Mucosa of gallbladder (tissue), 1 donor: Measurements from ENCODE around the gene NKIRAS1. TPM values are rescaled to one million over a fixed set of nuclear protein-coding genes. Genes with fewer than 3 reads are reported as not detected.

Experiments
- DNase-seq: peaks from one replicate; pipeline ENCODE4 v3.0.0-alpha.2; 2020; ENCODE audit warnings: low spot score
- total RNA-seq: library from RNA; stranded (reverse); gene quantifications from one replicate; pipeline ENCODE4 v1.2.1, GENCODE V29; 2021
- donor health status: DM: no; HTN: no; CAD: no.

NKIRAS1 gene
- 11.0 TPM for total RNA-seq

GRCh38 chr3:23916886-23917678 lies at the start of gene NKIRAS1, which contains the start of gene RPL15:
NKIRAS1 (minus strand) TSS chr3:23916990; CDS start chr3:23910904, 6,086 bp downstream.
RPL15 (plus strand) TSS chr3:23917132; CDS start chr3:23917860, 728 bp downstream.
- peak; percentile 97 for DNase-seq

- DNase-seq = no peak
Observed at GRCh38 chr3:23966328-23966727, 49.5 kb upstream of the NKIRAS1 start.

DNA sequence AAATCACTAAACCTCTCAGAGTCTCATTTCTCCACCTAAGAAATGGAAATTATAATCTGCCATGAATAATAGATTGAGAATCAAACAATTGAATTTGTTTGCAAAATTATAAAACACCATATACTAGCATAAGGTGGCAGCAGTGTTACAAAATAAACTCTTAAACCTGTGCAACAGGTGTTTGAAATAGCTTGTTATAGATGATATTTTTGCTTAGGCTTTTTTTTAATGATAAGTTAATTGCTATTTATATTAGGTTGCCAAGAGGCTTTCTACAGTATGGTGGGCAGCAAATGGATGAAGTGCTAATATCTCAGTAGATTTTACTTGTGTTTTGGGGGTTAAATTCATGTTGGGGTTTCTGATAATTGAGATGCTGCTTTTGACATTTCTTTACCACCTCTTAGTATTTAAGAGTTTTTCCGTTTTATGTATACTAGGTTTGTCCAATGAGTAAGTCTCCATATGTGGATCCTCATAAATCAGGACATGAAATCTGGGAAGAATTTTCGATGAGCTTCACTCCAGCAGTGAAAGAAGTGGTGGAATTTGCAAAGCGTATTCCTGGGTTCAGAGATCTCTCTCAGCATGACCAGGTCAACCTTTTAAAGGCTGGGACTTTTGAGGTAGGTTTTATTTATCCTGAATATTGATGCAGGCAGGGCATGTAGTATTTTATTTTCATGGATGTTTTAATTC lies 47.9 kb upstream of the NKIRAS1 start:
- DNase-seq = no peak

DNA sequence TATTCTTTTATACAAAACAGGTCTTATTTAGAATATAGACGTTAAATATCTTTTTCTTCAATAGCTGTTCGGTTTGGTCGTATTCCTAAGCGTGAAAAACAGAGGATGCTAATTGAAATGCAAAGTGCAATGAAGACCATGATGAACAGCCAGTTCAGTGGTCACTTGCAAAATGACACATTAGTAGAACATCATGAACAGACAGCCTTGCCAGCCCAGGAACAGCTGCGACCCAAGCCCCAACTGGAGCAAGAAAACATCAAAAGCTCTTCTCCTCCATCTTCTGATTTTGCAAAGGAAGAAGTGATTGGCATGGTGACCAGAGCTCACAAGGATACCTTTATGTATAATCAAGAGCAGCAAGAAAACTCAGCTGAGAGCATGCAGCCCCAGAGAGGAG lies 45.1 kb upstream of the NKIRAS1 start:
- DNase-seq = no peak

DNA sequence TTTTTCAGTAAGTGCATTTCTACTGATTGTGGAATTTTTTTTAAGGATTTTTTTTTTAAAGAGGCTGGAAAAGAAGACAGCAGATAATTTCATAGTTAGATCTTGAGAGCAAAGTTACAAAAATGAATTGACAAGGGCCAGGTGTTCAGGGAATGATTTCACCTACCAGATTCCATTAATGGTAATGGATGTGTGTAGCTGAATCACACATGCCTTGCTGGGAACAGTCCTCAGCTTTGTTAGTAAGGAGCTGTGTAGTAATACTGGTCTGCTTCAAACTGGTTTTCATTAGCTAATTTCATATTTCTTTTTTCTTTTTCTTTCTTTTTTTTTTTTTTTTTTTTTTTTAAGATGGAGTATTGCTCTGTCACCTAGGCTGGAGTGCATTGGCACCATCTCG lies 44.3 kb upstream of the NKIRAS1 start:
- no peak for DNase-seq

- DNase-seq = no peak
Observed at GRCh38 chr3:23960649-23961048, 43.9 kb upstream of the NKIRAS1 start.

DNA sequence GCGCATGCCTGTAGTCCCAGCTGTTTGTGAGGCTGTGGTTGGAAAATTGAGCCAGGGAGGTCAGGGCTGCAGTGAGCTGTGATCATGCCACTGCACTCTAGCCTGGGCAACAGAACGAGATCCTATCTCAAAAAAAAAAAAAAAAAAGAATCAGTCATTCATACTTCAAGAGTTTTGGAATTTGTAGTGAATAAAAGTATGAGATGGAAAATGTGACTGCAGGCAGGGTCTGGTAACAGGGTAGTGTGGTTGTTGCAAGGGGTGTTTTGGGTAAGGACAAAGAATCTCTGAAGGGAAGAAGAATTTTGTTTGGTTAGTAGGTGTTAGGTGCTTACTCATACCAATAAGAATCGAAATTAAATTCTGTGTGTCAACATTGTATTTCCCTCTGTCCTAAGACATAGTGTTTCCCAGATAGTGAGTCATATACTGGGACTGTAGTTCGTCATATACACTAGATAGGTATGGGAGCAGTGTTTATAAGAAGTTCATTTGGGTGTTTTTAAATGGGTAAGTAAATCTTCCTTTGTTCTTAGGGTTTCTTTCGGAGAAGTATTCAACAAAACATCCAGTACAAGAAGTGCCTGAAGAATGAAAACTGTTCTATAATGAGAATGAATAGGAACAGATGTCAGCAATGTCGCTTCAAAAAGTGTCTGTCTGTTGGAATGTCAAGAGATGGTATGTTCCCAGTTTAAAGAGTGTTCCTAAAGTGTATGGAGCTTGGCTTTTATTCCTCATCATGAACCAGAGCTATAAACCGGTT lies 42.5 kb upstream of the NKIRAS1 start:
- DNase-seq = no peak

GRCh38 chr3:23956701-23957100 lies 39.9 kb upstream of the NKIRAS1 start:
- DNase-seq = no peak

GRCh38 chr3:23954144-23954543 lies 37.4 kb upstream of the NKIRAS1 start:
- no peak for DNase-seq

DNA sequence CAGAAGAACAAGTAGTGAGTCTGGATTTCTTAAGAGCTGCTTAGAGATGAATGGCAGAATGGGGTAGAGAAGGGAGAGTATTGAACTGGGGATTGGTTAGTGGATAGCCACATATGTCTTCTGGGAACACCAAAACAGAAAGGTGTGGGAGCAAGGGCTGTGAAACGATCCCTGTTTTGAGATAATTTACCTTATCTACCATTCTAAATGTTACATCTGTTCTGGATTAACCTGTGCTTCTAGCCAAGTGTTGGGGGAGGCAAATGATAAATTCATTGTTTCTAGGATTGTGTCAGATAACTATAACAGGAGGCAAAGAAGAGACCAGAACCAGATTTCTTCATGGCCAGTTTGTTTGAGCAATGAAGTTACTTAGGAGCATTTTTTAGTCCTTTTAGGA lies 36.7 kb upstream of the NKIRAS1 start:
- no peak for DNase-seq

DNA sequence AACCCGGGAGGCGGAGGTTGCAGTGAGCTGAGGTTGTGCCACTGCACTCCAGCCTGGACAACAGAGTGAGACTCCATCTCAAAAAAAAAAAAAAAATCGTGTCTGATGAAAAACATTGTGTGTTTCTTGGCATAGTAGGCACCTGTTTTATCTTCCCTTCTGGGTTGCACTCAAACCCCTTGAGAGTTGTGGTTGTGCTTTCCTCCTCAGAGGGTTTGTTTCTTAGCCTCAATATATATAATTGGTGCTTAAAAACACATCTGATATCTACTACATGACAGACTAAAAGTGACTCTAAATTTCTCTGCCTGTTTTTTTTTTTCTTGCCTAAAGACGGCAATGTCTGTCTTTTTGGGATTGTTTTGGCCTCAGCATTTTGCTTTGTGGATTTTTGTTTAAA lies 35.9 kb upstream of the NKIRAS1 start:
- no peak for DNase-seq

GRCh38 chr3:23950293-23950692 lies 33.5 kb upstream of the NKIRAS1 start:
- DNase-seq = no peak

DNA sequence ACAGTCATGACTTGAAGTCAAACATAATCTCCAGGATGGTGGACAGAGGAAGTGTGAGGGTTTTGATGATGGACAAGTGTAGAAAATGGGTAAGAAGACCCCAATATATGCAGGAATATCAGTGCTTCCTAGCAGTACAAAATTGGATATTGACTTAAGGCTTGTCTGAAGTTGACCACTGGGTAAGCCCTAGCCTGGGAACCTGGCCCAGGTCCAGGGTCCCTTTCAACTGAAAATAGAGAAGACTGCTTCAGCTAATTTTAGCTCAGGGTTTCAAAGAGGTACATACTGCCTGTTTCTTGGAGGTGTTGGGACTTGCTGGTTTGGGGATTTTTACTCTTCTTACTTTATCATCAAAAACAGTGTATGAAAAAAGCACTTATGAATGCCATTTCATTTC lies 33.0 kb upstream of the NKIRAS1 start:
- DNase-seq = no peak

DNA sequence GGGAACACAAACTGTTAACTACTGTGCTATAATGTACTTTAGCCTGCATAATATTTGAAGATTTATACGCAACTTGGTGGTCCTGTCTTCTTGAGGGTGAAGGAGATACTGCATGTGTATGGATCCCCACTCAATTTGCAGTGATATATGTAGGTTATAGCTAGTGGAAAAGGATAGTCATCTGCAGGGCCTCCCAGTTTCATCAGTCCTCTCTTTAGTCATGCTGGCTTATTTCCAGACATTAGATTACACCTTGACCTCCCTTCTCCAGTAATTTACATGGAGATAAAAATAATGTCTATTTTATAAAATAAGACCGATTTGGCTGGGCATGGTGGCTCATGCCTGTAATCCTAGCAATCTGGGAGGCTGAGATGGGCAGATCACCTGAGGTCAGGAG lies 32.0 kb upstream of the NKIRAS1 start:
- no peak for DNase-seq

DNA sequence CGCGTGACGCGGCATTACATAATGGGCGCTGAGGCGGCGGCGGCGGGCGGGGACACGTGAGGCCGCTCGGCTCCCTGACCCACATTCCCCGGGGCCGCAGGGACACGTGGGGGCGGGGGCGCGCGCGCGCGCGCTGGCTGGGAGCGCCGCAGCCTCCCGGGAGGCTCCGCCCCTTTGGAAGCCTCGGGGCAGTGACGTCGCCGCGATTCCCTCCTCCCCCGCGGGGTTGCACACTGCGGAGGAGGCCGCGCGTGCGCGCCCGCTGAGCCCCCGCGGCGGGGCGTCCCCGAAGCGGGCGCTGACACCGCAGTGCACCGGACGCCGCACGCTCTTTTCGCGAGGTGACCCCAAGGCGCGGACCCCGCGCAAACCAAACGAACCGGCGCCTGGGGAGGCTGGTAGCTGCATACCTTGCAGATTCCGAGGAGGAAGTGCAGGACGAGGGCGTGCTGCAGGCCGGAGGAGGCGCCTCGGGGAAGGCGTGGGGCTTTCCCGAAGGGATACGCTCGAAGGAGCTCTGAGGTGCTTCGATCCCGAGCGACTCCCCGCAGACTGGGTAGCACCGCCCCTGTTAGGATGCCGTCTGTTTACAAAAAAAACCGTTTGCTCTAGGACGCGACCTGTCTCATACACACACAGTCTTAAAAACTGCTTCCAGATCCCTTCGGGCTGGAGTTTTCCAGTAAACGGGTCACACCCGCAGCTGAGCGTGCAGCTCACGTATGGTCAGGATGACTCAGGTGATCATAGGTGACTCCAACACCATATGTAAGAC lies 29.3 kb upstream of the NKIRAS1 start:
- peak; percentile 98 for DNase-seq

DNA sequence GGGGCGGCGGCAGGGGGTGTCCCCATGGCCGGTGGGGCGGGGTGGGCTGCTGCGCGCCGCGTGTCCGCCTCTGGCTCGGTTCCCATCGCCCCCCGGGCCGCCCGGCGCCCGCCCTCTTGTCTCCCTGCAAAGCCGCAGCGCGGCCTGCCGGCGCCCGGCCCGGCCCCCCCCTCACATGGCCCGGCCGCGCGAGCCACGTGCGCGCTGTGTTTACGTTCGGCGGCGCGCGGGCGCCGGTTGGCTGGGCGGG lies 28.8 kb upstream of the NKIRAS1 start:
- no peak for DNase-seq

GRCh38 chr3:23944861-23945662 lies 28.3 kb upstream of the NKIRAS1 start, which contains the start of gene NR1D2:
NR1D2 (plus strand) TSS chr3:23945286; CDS start chr3:23945579, 293 bp downstream.
- peak; percentile 83 for DNase-seq

DNA sequence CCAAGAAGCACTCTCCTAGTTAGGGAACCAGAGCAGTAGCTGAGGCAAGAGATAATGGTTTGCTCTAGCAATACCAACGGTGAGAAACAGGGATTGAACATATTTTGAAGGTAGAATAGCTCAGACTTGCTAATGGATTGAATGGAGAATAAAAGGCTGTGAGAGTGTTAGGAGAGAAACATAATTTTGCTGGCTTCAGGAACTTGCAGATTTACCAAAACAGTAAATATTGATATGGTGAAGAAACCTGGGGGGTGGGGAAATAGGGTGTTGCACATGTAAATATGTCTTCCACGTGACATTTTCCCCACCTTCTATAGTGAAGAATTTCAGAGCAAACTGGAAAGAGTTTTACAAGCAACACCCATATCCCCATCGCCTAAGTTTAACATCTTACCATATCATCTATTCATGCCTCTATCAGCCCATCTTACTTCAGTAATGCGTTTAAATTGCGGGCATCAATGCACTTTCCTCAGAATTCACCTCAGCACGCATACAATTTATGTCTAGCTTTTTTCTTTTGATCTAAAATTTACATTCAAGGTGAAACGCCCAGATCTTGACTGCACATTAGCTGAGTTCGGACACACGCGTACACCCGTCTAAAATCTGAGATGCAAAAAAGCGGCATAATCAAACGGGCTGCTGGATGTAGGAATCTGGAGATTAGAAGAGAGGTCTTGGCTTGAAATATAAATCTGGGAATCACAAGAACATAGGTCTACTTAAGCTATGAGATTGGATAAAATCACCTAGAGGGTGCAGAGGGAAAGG lies 27.4 kb upstream of the NKIRAS1 start:
- no peak for DNase-seq

GRCh38 chr3:23942546-23942945 lies 25.8 kb upstream of the NKIRAS1 start:
- DNase-seq = no peak

DNA sequence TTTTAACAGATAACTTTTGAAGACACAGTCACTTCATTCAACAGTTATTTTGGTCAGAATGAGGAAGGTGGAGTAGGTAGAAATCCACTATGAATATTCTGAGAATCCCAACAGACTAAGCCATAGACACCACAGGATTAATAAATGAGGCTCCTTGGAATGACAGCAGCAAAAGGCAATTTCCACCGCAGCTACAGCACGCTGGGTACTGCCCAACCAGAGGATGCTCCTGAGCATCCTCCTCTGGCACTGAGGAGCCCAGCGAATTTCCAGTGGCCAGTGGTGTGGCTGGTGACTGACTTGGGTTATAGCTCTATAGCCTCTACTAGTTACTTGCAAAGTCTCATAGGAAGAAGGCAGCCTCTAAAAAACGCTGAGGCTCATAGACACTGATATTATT lies 24.6 kb upstream of the NKIRAS1 start:
- no peak for DNase-seq
